Upper lobe of right lung (tissue), 1 donor: ENCODE results near the gene CORO6. TPM values are rescaled to one million over a fixed set of nuclear protein-coding genes. Genes with fewer than 3 reads are reported as not detected.

Experiments used
- ATAC-seq: fragments of 200-7000 bp; cut with Tn5 transposase; one replicate; pipeline ENCODE4 v1.9.1; 2020; ENCODE audit warnings: mild to moderate bottlenecking, moderate library complexity
- DNase-seq: peaks from one replicate; pipeline ENCODE4 v3.0.0-alpha.2; 2020
- H3K27ac ChIP-seq: fragments of 200-600 bp; one replicate; pipeline ENCODE4 v1.8.0; 2022
- H3K27me3 ChIP-seq: fragments of 200-600 bp; one replicate; pipeline ENCODE4 v1.8.0; 2022; ENCODE audit warnings: mild to moderate bottlenecking
- H3K36me3 ChIP-seq: fragments of 200-600 bp; one replicate; pipeline ENCODE4 v1.8.0; 2022
- H3K4me1 ChIP-seq: fragments of 200-600 bp; one replicate; pipeline ENCODE4 v1.8.0; 2022
- H3K4me3 ChIP-seq: fragments of 200-600 bp; one replicate; pipeline ENCODE4 v1.8.0; 2022; ENCODE audit warnings: mild to moderate bottlenecking
- H3K9me3 ChIP-seq: fragments of 200-600 bp; one replicate; pipeline ENCODE4 v1.8.0; 2022
- CTCF ChIP-seq: fragments of 200-600 bp; IDR thresholded peaks from one replicate; pipeline ENCODE4 v1.8.0; 2022; ENCODE audit warnings: antibody characterized with exemption
- intact Hi-C: fragments of 100-400 bp; cut with DNase I; formaldehyde crosslinking; loops from one replicate; pipeline ENCODE4 v1.11.0; 2022
- total RNA-seq: library from RNA; stranded (reverse); fragmentation: NEBNext Ultra II Directional; extraction: Animal tissue kit (Norgen Biotek cat#: 25700); gene quantifications from one replicate; pipeline ENCODE4 v1.2.1, GENCODE V29; 2021
- donor health status: DM: no; HTN: yes; CAD: no; lungs with severe emphysema.

Gene CORO6
- total RNA-seq, 1 donor from 2014 or later, result 7.7 TPM

GRCh38 chr17:29565643-29566472 is 56.9 kb downstream of the CORO6 start:
- H3K4me3 ChIP-seq, result peak overlapping the region; percentile 76
- DNase-seq, result peak; percentile 83
- H3K36me3 ChIP-seq, result peaks cover 5% of the 10 kb centered on the region
- peak; percentile 13 for TF ChIP-seq CTCF
- intact Hi-C loops, result no loop called here
- H3K27ac ChIP-seq, result peak overlapping the region; percentile 81
- H3K27me3 ChIP-seq, result no peaks in the 10 kb centered on the region
- ATAC-seq, result peak; percentile 13
- no peaks in the 10 kb centered on the region for H3K9me3 ChIP-seq
- H3K4me1 ChIP-seq, result peaks cover 50% of the 10 kb centered on the region

Other genes starting within 250 kb of the CORO6 start
- 60.2 TPM for gene TAOK1, start 232.5 kb downstream of the CORO6 start, total RNA-seq
- gene ABHD15, start 55.9 kb downstream of the CORO6 start, total RNA-seq, result 10.9 TPM
- gene TP53I13, start 54.2 kb downstream of the CORO6 start, total RNA-seq, result 51.9 TPM
- gene GIT1, start 33.3 kb downstream of the CORO6 start, total RNA-seq, result 64.8 TPM
- gene ANKRD13B, start 29.8 kb downstream of the CORO6 start, total RNA-seq, result 6.8 TPM